Mucosa of rectum (tissue), 2 donors: ENCODE results near the gene RNASE9.
A peak's percentile ranks its signal among the peaks of the same experiment; 100 is the strongest.

ENCODE experiments used
- H3K27ac ChIP-seq, 2 donors: one replicate each; pipeline ENCODE4 v1.7.0; 2013; ENCODE audit warnings: inconsistent platforms in 2 of 2, low read depth in 2 of 2, low read length in 2 of 2
- H3K27me3 ChIP-seq, 2 donors: one replicate each; pipeline ENCODE4 v1.7.0; 2013; ENCODE audit warnings: low read length in 2 of 2; ENCODE audit not compliant: control insufficient read depth in 2 of 2, insufficient read depth in 2 of 2
- H3K36me3 ChIP-seq, 2 donors: one replicate each; pipeline ENCODE4 v1.7.0; 2013; ENCODE audit warnings: low read length in 2 of 2; ENCODE audit not compliant: control insufficient read depth in 2 of 2, insufficient read depth in 2 of 2
- H3K4me1 ChIP-seq, 2 donors: one replicate each; pipeline ENCODE4 v1.7.0; 2013; ENCODE audit warnings: low read length in 2 of 2, mild to moderate bottlenecking in 1 of 2; ENCODE audit not compliant: control insufficient read depth in 2 of 2, insufficient read depth in 2 of 2
- H3K4me3 ChIP-seq, 2 donors: one replicate each; pipeline ENCODE4 v1.7.0; 2013; ENCODE audit warnings: low read length in 2 of 2
- H3K9ac ChIP-seq, 2 donors: one replicate each; pipeline ENCODE4 v1.7.0; 2013; ENCODE audit warnings: low read length in 2 of 2, low read depth in 1 of 2, mild to moderate bottlenecking in 1 of 2
- H3K9me3 ChIP-seq, 2 donors: one replicate each; pipeline ENCODE4 v1.7.0; 2013; ENCODE audit warnings: low read length in 2 of 2; ENCODE audit not compliant: control insufficient read depth in 2 of 2
- donor health status: healthy.
- donor health status: Normal muscosa, but diverticular disease.

Gene RNASE9

GRCh38 chr14:20560961-20561360 lies at the start of gene RNASE9:
Gene RNASE9 (minus strand): TSS chr14:20561047.
- H3K9ac ChIP-seq: no peak within 1 kb of the TSS

GRCh38 chr14:20610002-20610765 lies 49.3 kb upstream of the RNASE9 start:
- Histone ChIP-seq H3K27me3 (no peaks in the 10 kb centered on the region), H3K36me3 (no peaks in the 10 kb centered on the region), H3K9me3 (no peaks in the 10 kb centered on the region), H3K4me1 (peaks cover 0 to 15% of the 10 kb centered on the region in 2 donors), H3K9ac (peak overlapping the region; percentile 68 to 70), H3K4me3 (peak overlapping the region; percentile 83 to 95), H3K27ac (no peak overlapping the region)

More at GRCh38 chr14:20560961-20561360, at the start of gene RNASE9:
- Histone ChIP-seq H3K4me3 (no peak within 1 kb of the TSS), H3K36me3 (no peaks in the 10 kb centered on the region), H3K27ac (no peak within 1 kb of the TSS), H3K4me1 (no peaks in the 10 kb centered on the region), H3K9me3 (no peaks in the 10 kb centered on the region), H3K27me3 (no peaks in the 10 kb centered on the region)

- Histone ChIP-seq H3K27ac (peak overlapping the region in 1 of 2 donors; percentile 49), H3K36me3 (no peaks in the 10 kb centered on the region), H3K4me3 (peak overlapping the region; percentile 83 to 95), H3K9me3 (no peaks in the 10 kb centered on the region), H3K27me3 (no peaks in the 10 kb centered on the region), H3K9ac (peak overlapping the region; percentile 68 to 70), H3K4me1 (peaks cover 0 to 15% of the 10 kb centered on the region in 2 donors)
Measured at GRCh38 chr14:20609215-20610001, 48.6 kb upstream of the RNASE9 start.

- Histone ChIP-seq H3K27ac (no peak overlapping the region), H3K4me1 (peaks cover 0 to 15% of the 10 kb centered on the region in 2 donors), H3K27me3 (no peaks in the 10 kb centered on the region), H3K4me3 (no peak overlapping the region), H3K9ac (no peak overlapping the region), H3K36me3 (no peaks in the 10 kb centered on the region), H3K9me3 (no peaks in the 10 kb centered on the region)
Measured at GRCh38 chr14:20608383-20609110, 47.7 kb upstream of the RNASE9 start.

- Histone ChIP-seq H3K4me1 (peaks cover 0 to 10% of the 10 kb centered on the region in 2 donors), H3K9ac (no peak overlapping the region)
Measured at GRCh38 chr14:20607617-20608016, 46.8 kb upstream of the RNASE9 start.

GRCh38 chr14:20606902-20607242 lies 46.0 kb upstream of the RNASE9 start:
- Histone ChIP-seq H3K36me3 (no peaks in the 10 kb centered on the region), H3K4me1 (peaks cover 0 to 10% of the 10 kb centered on the region in 2 donors), H3K27me3 (no peaks in the 10 kb centered on the region), H3K27ac (no peak overlapping the region), H3K9me3 (no peaks in the 10 kb centered on the region), H3K4me3 (no peak overlapping the region), H3K9ac (no peak overlapping the region)

More at GRCh38 chr14:20607617-20608016, 46.8 kb upstream of the RNASE9 start:
- Histone ChIP-seq H3K27ac (no peak overlapping the region), H3K4me3 (no peak overlapping the region), H3K27me3 (no peaks in the 10 kb centered on the region), H3K36me3 (no peaks in the 10 kb centered on the region), H3K9me3 (no peaks in the 10 kb centered on the region)

- no peak overlapping the region for H3K4me3 ChIP-seq
Measured at GRCh38 chr14:20606190-20606901, 45.5 kb upstream of the RNASE9 start.

GRCh38 chr14:20603813-20604690 lies 43.2 kb upstream of the RNASE9 start:
- Histone ChIP-seq H3K9ac (no peak overlapping the region), H3K36me3 (no peaks in the 10 kb centered on the region), H3K4me3 (no peak overlapping the region), H3K9me3 (no peaks in the 10 kb centered on the region), H3K27ac (no peak overlapping the region), H3K4me1 (no peaks in the 10 kb centered on the region), H3K27me3 (no peaks in the 10 kb centered on the region)

More at GRCh38 chr14:20606190-20606901, 45.5 kb upstream of the RNASE9 start:
- no peaks in the 10 kb centered on the region for H3K9me3 ChIP-seq
- H3K9ac ChIP-seq: no peak overlapping the region
- no peak overlapping the region for H3K27ac ChIP-seq
- no peaks in the 10 kb centered on the region for H3K27me3 ChIP-seq
- peaks cover 0 to 10% of the 10 kb centered on the region in 2 donors for H3K4me1 ChIP-seq
- H3K36me3 ChIP-seq: no peaks in the 10 kb centered on the region

- Histone ChIP-seq H3K27me3 (no peaks in the 10 kb centered on the region), H3K36me3 (no peaks in the 10 kb centered on the region), H3K4me1 (no peaks in the 10 kb centered on the region), H3K9ac (no peak overlapping the region), H3K9me3 (no peaks in the 10 kb centered on the region), H3K27ac (no peak overlapping the region), H3K4me3 (no peak overlapping the region)
Measured at GRCh38 chr14:20602583-20602982, 41.7 kb upstream of the RNASE9 start.
